ENCODE results near the gene TM4SF4.

The TM4SF4 gene

DNA sequence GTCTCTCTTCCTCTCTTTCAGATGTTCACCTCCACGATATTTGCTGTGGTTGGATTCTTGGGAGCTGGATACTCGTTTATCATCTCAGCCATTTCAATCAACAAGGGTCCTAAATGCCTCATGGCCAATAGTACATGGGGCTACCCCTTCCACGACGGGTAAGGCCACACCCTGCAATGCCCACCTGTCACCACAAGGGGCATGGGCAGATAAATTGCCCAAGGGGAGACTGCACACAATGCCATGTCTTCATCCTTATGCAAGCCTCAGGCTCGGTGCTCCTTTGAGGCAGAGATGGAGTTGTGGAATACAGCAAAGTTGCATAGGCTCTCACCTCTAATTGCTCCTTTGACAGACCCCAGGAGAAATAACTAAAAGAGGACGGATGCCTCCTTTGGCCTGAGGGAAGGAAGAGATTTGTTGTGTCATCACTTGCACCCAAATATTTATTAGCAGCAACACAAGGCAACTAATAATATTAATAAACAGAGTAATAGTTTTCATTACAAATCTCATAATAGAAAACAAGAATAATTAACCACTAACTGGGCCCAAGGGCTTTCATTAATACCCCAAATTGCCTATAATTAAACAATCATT lies 13.2 kb downstream of the TM4SF4 start:
- Histone ChIP-seq H3K4me2 (ENCODE audit: insufficient read depth, low read length, poor library complexity, severe bottlenecking) (no peak overlapping the region), H2BK5ac (ENCODE audit: low read length) (no peak overlapping the region), H3K27ac (replicated peaks; ENCODE audit: low read length) (no peak overlapping the region), H2BK120ac (ENCODE audit: low read depth, low read length) (no peak overlapping the region), H3K18ac (ENCODE audit: low read length) (no peak overlapping the region), H3K4me1 (ENCODE audit: control insufficient read depth in 2 of 2, insufficient read depth in 1 of 2, low read depth in 1 of 2, low read length in 2 of 2) (no peaks in the 10 kb centered on the region), H3K14ac (ENCODE audit: low read length) (no peak overlapping the region), H3K4ac (ENCODE audit: low read length) (no peak overlapping the region), H3K9me3 (replicated peaks in 1 of 2; ENCODE audit: control insufficient read depth in 2 of 2, insufficient read depth in 1 of 2, low read depth in 1 of 2, low read length in 2 of 2) (peaks cover 0 to 1% of the 10 kb centered on the region in 2 donors), H3K36me3 (replicated peaks in 1 of 2; ENCODE audit: control insufficient read depth in 2 of 2, insufficient read depth in 2 of 2, low read length in 2 of 2) (no peaks in the 10 kb centered on the region), H3K27me3 (ENCODE audit: control insufficient read depth in 3 of 3, insufficient read depth in 3 of 3, low read depth in 1 of 3, low read length in 3 of 3) (peaks cover 0 to 6% (median 3%) of the 10 kb centered on the region in 3 experiments), H2BK15ac (ENCODE audit: low read length) (no peak overlapping the region), H3K9ac (ENCODE audit: low read depth, low read length, poor library complexity) (no peak overlapping the region), H4K91ac (ENCODE audit: low read depth, low read length, poor library complexity) (no peak overlapping the region), H4K8ac (ENCODE audit: low read depth, low read length) (no peak overlapping the region), H3K23ac (ENCODE audit: low read depth, low read length, poor library complexity) (no peak overlapping the region), H2AFZ (ENCODE audit: low read length) (no peak overlapping the region), H3K4me3 (ENCODE audit: low read length in 2 of 2) (no peak overlapping the region), H2AK5ac (ENCODE audit: low read depth, low read length) (no peak overlapping the region), H2BK12ac (ENCODE audit: low read length) (no peak overlapping the region), H3K79me1 (ENCODE audit: low read depth, low read length) (no peaks in the 10 kb centered on the region)
- DNase-seq (ENCODE audit: low spot score): no peak
- no CpG with 5 or more reads among the region's 6 CpGs for WGBS, 2 donors (ENCODE audit: extremely low coverage in 2 of 2, insufficient read length in 2 of 2, insufficient replicate concordance in 1 of 2)

DNA sequence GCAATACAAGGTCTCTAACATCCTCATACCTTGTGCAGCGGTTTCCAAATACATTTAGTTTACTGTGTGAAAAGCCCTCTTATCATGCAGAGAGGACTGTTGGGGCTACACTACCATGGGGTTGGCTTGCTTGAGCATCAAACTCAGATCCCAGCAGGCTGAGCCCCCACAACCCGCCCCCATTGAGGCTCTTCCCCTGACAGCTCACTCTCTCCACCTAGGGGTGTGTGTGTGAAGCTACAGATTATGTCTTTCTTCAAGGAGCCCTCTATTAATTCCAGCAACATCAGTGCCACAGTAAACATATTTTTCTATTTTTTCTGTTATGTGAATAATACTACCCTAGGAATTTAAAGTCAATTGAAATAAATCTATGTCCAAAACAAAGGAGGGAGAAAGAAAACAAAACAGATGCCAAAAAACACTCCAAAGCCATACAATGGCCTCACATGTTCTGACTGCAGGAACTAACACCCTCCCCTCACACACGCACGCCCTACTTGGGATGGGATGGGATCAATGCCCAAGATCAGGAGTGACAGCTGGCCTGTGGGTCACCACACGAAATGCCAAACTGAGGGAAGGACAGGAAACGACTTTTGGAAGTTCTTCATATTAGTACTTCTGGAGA lies 14.7 kb downstream of the TM4SF4 start:
- Histone ChIP-seq H2AK5ac (ENCODE audit: low read depth, low read length) (no peak overlapping the region), H3K9me3 (replicated peaks in 1 of 2; ENCODE audit: control insufficient read depth in 2 of 2, insufficient read depth in 1 of 2, low read depth in 1 of 2, low read length in 2 of 2) (peaks cover 0 to 1% of the 10 kb centered on the region in 2 donors), H3K23ac (ENCODE audit: low read depth, low read length, poor library complexity) (no peak overlapping the region), H3K27ac (replicated peaks; ENCODE audit: low read length) (no peak overlapping the region), H3K14ac (ENCODE audit: low read length) (no peak overlapping the region), H3K27me3 (ENCODE audit: control insufficient read depth in 3 of 3, insufficient read depth in 3 of 3, low read depth in 1 of 3, low read length in 3 of 3) (peaks cover 0 to 6% (median 3%) of the 10 kb centered on the region in 3 experiments), H2BK15ac (ENCODE audit: low read length) (no peak overlapping the region), H3K4ac (ENCODE audit: low read length) (no peak overlapping the region), H3K79me1 (ENCODE audit: low read depth, low read length) (no peaks in the 10 kb centered on the region), H4K8ac (ENCODE audit: low read depth, low read length) (no peak overlapping the region), H2BK12ac (ENCODE audit: low read length) (no peak overlapping the region), H3K9ac (ENCODE audit: low read depth, low read length, poor library complexity) (no peak overlapping the region), H3K18ac (ENCODE audit: low read length) (no peak overlapping the region), H3K4me2 (ENCODE audit: insufficient read depth, low read length, poor library complexity, severe bottlenecking) (no peak overlapping the region), H4K91ac (ENCODE audit: low read depth, low read length, poor library complexity) (no peak overlapping the region), H2BK120ac (ENCODE audit: low read depth, low read length) (no peak overlapping the region), H2AFZ (ENCODE audit: low read length) (no peak overlapping the region), H3K4me1 (ENCODE audit: control insufficient read depth in 2 of 2, insufficient read depth in 1 of 2, low read depth in 1 of 2, low read length in 2 of 2) (no peaks in the 10 kb centered on the region), H2BK5ac (ENCODE audit: low read length) (no peak overlapping the region), H3K36me3 (replicated peaks in 1 of 2; ENCODE audit: control insufficient read depth in 2 of 2, insufficient read depth in 2 of 2, low read length in 2 of 2) (no peaks in the 10 kb centered on the region), H3K4me3 (ENCODE audit: low read length in 2 of 2) (no peak overlapping the region)
- DNase-seq (ENCODE audit: low spot score): no peak
- WGBS, 2 donors (ENCODE audit: extremely low coverage in 2 of 2, insufficient read length in 2 of 2, insufficient replicate concordance in 1 of 2): no CpG with 5 or more reads among the region's 6 CpGs

DNA sequence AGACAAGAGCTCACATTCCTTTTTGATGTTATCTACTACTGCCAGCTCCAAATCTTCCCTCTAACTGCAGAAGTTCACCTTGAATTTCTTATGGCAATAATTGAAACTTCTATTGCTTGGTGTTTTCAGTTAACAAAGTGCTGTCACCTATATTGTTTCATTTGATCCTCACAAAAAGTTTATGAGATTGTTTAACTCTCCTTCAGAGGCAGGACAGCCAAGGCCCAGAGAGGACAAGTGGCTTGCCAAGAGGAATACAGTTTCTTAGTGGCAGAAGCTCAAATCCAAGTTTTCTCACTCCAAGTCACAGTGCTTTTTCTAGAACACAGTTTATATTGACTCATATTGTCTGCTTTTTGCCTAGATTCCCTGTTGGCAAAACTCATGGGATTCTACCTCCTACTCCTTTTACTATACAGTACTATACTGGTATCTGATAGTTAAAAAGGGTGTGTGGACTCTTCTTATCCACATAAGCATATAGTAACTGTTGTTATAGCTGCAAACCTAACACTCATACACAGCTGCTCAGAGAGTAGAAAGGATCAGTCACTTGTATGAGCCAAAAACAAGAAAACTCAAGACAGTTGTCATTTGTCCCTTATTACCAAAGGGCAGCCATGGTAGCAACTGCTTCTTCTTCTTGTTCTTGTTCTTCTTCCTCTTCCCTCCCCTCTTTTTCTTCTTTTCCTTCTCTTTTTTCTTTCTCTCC lies 15.9 kb downstream of the TM4SF4 start:
- Histone ChIP-seq H3K27me3 (ENCODE audit: control insufficient read depth in 3 of 3, insufficient read depth in 3 of 3, low read depth in 1 of 3, low read length in 3 of 3) (peaks cover 0 to 15% (median 3%) of the 10 kb centered on the region in 3 experiments), H3K4me3 (ENCODE audit: low read length in 2 of 2) (no peak overlapping the region), H3K4me1 (ENCODE audit: control insufficient read depth in 2 of 2, insufficient read depth in 1 of 2, low read depth in 1 of 2, low read length in 2 of 2) (no peaks in the 10 kb centered on the region), H3K14ac (ENCODE audit: low read length) (no peak overlapping the region), H4K91ac (ENCODE audit: low read depth, low read length, poor library complexity) (no peak overlapping the region), H2BK120ac (ENCODE audit: low read depth, low read length) (no peak overlapping the region), H3K79me1 (ENCODE audit: low read depth, low read length) (no peaks in the 10 kb centered on the region), H3K23ac (ENCODE audit: low read depth, low read length, poor library complexity) (no peak overlapping the region), H2BK5ac (ENCODE audit: low read length) (no peak overlapping the region), H4K8ac (ENCODE audit: low read depth, low read length) (no peak overlapping the region), H3K36me3 (replicated peaks in 1 of 2; ENCODE audit: control insufficient read depth in 2 of 2, insufficient read depth in 2 of 2, low read length in 2 of 2) (no peaks in the 10 kb centered on the region), H2AK5ac (ENCODE audit: low read depth, low read length) (no peak overlapping the region), H3K9me3 (replicated peaks in 1 of 2; ENCODE audit: control insufficient read depth in 2 of 2, insufficient read depth in 1 of 2, low read depth in 1 of 2, low read length in 2 of 2) (peaks cover 0 to 1% of the 10 kb centered on the region in 2 donors), H2AFZ (ENCODE audit: low read length) (no peak overlapping the region), H2BK12ac (ENCODE audit: low read length) (no peak overlapping the region), H2BK15ac (ENCODE audit: low read length) (no peak overlapping the region), H3K4ac (ENCODE audit: low read length) (no peak overlapping the region), H3K4me2 (ENCODE audit: insufficient read depth, low read length, poor library complexity, severe bottlenecking) (no peak overlapping the region), H3K9ac (ENCODE audit: low read depth, low read length, poor library complexity) (no peak overlapping the region), H3K27ac (replicated peaks; ENCODE audit: low read length) (no peak overlapping the region), H3K18ac (ENCODE audit: low read length) (no peak overlapping the region)
- DNase-seq (ENCODE audit: low spot score): no peak

DNA sequence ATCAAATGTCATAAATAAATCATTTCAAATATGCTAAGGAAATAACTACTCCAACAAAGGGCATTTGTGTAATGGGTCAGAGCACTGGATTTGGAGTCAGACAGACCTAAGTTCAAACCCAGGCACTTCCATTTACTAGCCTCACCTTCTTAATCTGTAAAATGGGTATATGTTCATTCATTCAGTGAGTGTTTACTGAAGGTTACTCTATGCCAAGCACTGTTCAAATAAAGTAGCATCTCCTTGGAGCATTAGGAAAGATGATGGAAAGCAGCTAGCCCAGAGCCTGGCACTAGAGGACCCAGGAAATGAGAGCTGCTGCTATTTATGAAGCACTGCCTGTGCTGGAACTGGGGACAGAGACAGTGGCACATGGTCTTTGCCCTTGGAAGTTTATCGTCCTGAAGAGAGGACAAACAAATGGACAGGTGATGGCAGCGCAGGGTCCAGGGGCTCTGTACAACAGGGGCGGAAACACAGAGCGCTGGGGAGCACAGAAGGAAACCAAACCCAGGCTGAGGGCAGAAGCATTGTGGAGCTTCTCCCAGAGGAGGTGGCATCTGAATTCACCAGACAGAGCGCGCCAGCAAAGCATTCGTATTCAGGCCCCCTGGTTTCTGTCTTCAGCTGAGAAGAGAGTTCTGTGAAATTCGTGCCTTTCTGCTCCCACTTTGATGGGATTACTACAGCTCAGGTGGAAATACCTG lies 19.0 kb downstream of the TM4SF4 start:
- WGBS, 2 donors (ENCODE audit: extremely low coverage in 2 of 2, insufficient read length in 2 of 2, insufficient replicate concordance in 1 of 2): no CpG with 5 or more reads among the region's 8 CpGs

More for the DNA sequence above, 19.0 kb downstream of the TM4SF4 start:
- Histone ChIP-seq H3K4me3 (ENCODE audit: low read length in 2 of 2) (no peak overlapping the region), H3K27me3 (ENCODE audit: control insufficient read depth in 3 of 3, insufficient read depth in 3 of 3, low read depth in 1 of 3, low read length in 3 of 3) (peaks cover 0 to 16% (median 3%) of the 10 kb centered on the region in 3 experiments), H2BK12ac (ENCODE audit: low read length) (no peak overlapping the region), H4K8ac (ENCODE audit: low read depth, low read length) (no peak overlapping the region), H2BK15ac (ENCODE audit: low read length) (no peak overlapping the region), H3K27ac (replicated peaks; ENCODE audit: low read length) (no peak overlapping the region), H3K14ac (ENCODE audit: low read length) (no peak overlapping the region), H2AFZ (ENCODE audit: low read length) (peak overlapping the region; percentile 57), H3K9ac (ENCODE audit: low read depth, low read length, poor library complexity) (no peak overlapping the region), H3K4ac (ENCODE audit: low read length) (no peak overlapping the region), H3K4me2 (ENCODE audit: insufficient read depth, low read length, poor library complexity, severe bottlenecking) (no peak overlapping the region), H2BK120ac (ENCODE audit: low read depth, low read length) (no peak overlapping the region), H3K36me3 (replicated peaks in 1 of 2; ENCODE audit: control insufficient read depth in 2 of 2, insufficient read depth in 2 of 2, low read length in 2 of 2) (no peaks in the 10 kb centered on the region), H3K79me1 (ENCODE audit: low read depth, low read length) (no peaks in the 10 kb centered on the region), H3K4me1 (ENCODE audit: control insufficient read depth in 2 of 2, insufficient read depth in 1 of 2, low read depth in 1 of 2, low read length in 2 of 2) (no peaks in the 10 kb centered on the region), H2AK5ac (ENCODE audit: low read depth, low read length) (no peak overlapping the region), H3K18ac (ENCODE audit: low read length) (no peak overlapping the region), H3K9me3 (replicated peaks in 1 of 2; ENCODE audit: control insufficient read depth in 2 of 2, insufficient read depth in 1 of 2, low read depth in 1 of 2, low read length in 2 of 2) (peaks cover 0 to 1% of the 10 kb centered on the region in 2 donors), H3K23ac (ENCODE audit: low read depth, low read length, poor library complexity) (no peak overlapping the region), H4K91ac (ENCODE audit: low read depth, low read length, poor library complexity) (no peak overlapping the region), H2BK5ac (ENCODE audit: low read length) (no peak overlapping the region)
- DNase-seq (ENCODE audit: low spot score): no peak

Measured in neuronal stem cell (in vitro differentiated cells).